Epithelial cell of proximal tubule (primary cell): Measurements from ENCODE around the gene ZNF354C. TPM values are rescaled to one million over a fixed set of nuclear protein-coding genes. Genes with fewer than 3 reads are reported as not detected.

Experiments
- DNase-seq: peaks from one replicate; pipeline ENCODE4 v3.0.0-alpha.2; 2011; ENCODE audit warnings: low read depth
- H3K4me3 ChIP-seq: 2 replicates; pipeline ENCODE4 v1.5.1; 2011; ENCODE audit warnings: low read depth, mild to moderate bottlenecking, low read length
- total RNA-seq: library from RNA; depleted of rRNA; stranded (reverse); fragments of >200 nt; gene quantifications from 2 replicates; pipeline ENCODE4 v1.2.3, GENCODE V29; 2015
- TF ChIP-seq, protein P1 (sequence below): conservative IDR thresholded peaks from 2 replicates; pipeline ENCODE4 v1.5.1; 2012; ENCODE audit warnings: low read depth, mild to moderate bottlenecking, low read length

The ZNF354C gene
- total RNA-seq, 1 donor from 2014 or later: 3.1 TPM

- TF ChIP-seq, protein P1, sequence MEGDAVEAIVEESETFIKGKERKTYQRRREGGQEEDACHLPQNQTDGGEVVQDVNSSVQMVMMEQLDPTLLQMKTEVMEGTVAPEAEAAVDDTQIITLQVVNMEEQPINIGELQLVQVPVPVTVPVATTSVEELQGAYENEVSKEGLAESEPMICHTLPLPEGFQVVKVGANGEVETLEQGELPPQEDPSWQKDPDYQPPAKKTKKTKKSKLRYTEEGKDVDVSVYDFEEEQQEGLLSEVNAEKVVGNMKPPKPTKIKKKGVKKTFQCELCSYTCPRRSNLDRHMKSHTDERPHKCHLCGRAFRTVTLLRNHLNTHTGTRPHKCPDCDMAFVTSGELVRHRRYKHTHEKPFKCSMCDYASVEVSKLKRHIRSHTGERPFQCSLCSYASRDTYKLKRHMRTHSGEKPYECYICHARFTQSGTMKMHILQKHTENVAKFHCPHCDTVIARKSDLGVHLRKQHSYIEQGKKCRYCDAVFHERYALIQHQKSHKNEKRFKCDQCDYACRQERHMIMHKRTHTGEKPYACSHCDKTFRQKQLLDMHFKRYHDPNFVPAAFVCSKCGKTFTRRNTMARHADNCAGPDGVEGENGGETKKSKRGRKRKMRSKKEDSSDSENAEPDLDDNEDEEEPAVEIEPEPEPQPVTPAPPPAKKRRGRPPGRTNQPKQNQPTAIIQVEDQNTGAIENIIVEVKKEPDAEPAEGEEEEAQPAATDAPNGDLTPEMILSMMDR: no peak
- no peak for DNase-seq
- H3K4me3 ChIP-seq: no peak overlapping the region
Measured at GRCh38 chr5:179124273-179124852, 64.2 kb downstream of the ZNF354C start.

- DNase-seq: no peak
- TF ChIP-seq, protein P1: no peak
- no peak overlapping the region for H3K4me3 ChIP-seq
Measured at GRCh38 chr5:179124853-179125788, 64.9 kb downstream of the ZNF354C start.

DNA sequence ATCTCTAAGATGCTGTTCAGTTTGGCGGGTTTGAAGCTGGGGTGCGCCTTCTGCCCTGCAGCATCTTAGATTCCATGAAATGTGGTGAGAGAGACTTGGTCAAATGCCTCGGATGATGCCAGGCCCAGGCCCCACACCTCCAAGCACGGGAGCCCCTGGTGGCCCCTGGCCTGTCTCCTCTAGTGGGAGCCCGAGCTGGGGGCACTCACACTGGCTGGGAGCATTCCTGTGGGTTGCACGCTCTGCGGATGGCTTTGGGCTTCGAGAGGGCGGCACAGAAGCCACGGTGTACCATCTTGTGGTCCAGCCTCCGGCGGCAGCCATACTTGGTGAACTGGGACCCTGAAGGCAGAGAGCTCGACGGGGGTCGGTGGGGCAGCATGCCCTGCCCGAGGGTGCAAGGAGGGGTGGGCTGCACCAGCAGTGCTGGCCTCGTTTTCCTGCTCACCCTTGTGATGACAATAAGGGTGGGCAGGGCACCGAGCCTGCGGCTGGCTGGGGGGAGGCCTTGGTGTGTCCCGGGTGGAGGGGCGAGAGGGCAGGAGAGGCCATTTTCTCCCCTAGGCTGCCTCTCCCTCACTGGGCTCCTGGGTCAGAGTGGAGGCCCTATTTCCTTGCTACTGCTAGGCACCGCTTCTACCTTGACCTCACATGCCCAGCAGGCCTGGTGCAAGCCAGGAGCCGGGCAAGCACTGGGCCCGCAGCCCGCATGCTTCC, 65.8 kb downstream of the ZNF354C start:
- TF ChIP-seq, protein P1: no peak
- H3K4me3 ChIP-seq: no peak overlapping the region
- DNase-seq: no peak

DNA sequence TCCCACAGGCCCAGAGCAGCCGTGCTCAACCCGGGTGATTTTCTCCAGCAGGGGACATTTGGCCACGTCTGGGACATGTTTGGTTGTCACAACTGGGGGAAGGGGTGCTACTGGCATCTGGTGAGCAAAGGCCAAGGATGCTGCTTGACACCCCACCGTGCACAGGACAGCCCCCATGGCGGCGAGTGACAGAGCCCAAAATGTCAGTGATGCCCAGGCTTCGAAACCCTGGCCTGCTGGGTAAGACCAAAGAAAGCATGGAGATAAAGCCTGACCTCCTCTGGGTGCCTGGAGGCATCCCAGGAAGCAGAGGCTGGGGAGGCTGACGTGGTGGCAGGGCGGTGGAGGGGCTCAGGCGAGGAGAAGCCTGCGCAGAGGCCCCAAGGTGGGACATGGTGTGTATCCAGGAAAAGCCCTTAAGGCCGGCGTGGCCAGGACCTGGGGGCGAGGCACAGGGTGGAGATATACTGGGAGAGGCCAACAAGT, 66.4 kb downstream of the ZNF354C start:
- no peak for DNase-seq
- H3K4me3 ChIP-seq: no peak overlapping the region
- TF ChIP-seq, protein P1: no peak

DNA sequence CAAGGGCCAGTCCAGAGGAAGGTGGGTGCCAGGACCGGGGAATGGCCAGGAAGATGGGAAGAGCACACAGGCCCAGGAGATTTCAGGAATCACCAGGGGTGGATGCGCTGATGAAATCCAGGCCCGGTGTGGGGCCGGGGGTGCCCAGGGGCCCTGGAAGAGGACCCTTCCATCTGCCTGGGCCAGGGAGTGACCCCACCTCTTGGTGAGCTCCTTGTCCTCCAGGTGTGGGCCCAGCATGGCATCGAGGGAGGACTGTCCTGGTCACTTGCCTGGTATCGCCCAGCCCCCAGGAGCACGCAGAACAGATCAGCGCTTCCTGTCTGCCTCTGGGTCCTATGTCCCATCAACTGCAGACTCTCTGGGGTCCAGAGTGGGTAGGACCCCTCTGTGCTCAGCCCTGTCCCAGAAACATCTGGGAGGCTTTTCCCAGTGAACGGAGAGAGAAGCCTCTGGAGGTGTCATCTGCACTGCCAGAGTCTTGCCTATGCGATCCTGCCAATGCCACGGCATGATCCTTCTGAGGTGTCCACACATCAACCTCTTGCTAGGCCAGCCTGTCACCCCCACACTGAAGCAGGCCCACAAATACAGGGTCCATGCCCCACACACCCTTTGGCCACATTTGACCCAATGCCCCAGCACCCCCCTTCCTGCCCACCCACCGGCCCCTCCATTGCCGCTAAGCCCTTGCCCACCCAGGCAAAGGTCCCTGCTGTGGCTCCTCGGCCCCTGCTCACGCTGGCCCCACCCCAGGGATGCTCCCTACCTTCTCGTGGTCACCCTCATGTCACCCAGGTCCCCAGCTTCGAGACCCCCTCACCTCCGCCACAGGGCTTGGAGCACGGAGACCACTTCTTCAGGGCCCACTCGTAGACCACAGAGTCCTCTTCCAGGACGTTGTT, 67.2 kb downstream of the ZNF354C start:
- DNase-seq: no peak
- TF ChIP-seq, protein P1: no peak
- no peak overlapping the region for H3K4me3 ChIP-seq

- no peak for DNase-seq
- H3K4me3 ChIP-seq: no peak overlapping the region
- TF ChIP-seq, protein P1: no peak
Measured at GRCh38 chr5:179128041-179128365, 67.8 kb downstream of the ZNF354C start.
